Measurements from ENCODE around the gene NOSTRIN. TPM values are rescaled to one million over a fixed set of nuclear protein-coding genes. Genes with fewer than 3 reads are reported as not detected.

The NOSTRIN gene
- total RNA-seq, 4 donors from 2014 or later = 40.0 to 91.6 (median 47.9) TPM

- Histone ChIP-seq H3K36me3 (no peaks in the 10 kb centered on the region), H3K4me1 (no peaks in the 10 kb centered on the region), H3K27me3 (no peaks in the 10 kb centered on the region), H3K9me3 (no peaks in the 10 kb centered on the region), H3K27ac (no peak overlapping the region), H3K4me3 (no peak overlapping the region)
- in situ Hi-C loops (cut with MboI; ENCODE audit: low pct_ligation_motif_present in 1 of 4, low pct_unique_long_range_greater_than_20kb in 1 of 4, low sequenced_read_pairs in 3 of 4) = no loop called here
- no peak for TF ChIP-seq POLR2A (IDR thresholded peaks at IDR 0.05)
- TF ChIP-seq EP300 (IDR thresholded peaks at IDR 0.05; ENCODE audit: low read depth) = no peak
- no peak for TF ChIP-seq POLR2AphosphoS5 (IDR thresholded peaks at IDR 0.05)
- TF ChIP-seq, protein P1, sequence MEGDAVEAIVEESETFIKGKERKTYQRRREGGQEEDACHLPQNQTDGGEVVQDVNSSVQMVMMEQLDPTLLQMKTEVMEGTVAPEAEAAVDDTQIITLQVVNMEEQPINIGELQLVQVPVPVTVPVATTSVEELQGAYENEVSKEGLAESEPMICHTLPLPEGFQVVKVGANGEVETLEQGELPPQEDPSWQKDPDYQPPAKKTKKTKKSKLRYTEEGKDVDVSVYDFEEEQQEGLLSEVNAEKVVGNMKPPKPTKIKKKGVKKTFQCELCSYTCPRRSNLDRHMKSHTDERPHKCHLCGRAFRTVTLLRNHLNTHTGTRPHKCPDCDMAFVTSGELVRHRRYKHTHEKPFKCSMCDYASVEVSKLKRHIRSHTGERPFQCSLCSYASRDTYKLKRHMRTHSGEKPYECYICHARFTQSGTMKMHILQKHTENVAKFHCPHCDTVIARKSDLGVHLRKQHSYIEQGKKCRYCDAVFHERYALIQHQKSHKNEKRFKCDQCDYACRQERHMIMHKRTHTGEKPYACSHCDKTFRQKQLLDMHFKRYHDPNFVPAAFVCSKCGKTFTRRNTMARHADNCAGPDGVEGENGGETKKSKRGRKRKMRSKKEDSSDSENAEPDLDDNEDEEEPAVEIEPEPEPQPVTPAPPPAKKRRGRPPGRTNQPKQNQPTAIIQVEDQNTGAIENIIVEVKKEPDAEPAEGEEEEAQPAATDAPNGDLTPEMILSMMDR (IDR thresholded peaks at IDR 0.05) = no peak
- DNase-seq = no peak
- intact Hi-C loops (cut with DNase I; ENCODE audit: low total_unique reads) = no loop called here
- WGBS, 2 donors (ENCODE audit: low coverage in 1 of 2) = 89 to 91% methylated on average over 6 to 8 of the region's 8 CpGs
Observed at GRCh38 chr2:168821577-168821976, 19.1 kb downstream of the NOSTRIN start.

DNA sequence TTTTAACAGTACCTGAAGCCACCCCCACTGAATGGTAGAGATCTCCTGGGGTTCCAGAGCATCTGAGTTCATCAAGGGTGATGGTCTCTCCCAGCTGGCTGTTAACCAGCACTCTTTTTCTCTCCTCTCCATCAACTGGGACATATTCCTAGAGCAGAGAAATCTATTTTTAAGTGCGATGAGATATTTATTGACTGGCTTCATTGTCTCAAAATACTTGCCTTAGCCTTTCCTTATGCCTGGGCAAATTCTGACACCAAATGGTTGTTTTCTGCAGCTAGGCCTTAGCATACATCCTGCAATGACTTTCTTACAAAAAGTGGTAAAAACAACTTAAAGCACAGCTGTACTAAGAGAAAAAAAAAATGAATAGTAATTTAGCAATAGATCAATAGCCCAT lies 19.6 kb downstream of the NOSTRIN start:
- 57 to 100% methylated on average over 1 of the region's 1 CpG for whole genome bisulfite sequencing, 2 donors (ENCODE audit: low coverage in 1 of 2)
- intact Hi-C loops (cut with DNase I; ENCODE audit: low total_unique reads) (no loop called here), in situ Hi-C loops (cut with MboI; ENCODE audit: low pct_ligation_motif_present in 1 of 4, low pct_unique_long_range_greater_than_20kb in 1 of 4, low sequenced_read_pairs in 3 of 4) (no loop called here)
- no peaks in the 10 kb centered on the region for H3K9me3 ChIP-seq
- H3K4me3 ChIP-seq = no peak overlapping the region
- no peak overlapping the region for H3K27ac ChIP-seq
- no peaks in the 10 kb centered on the region for H3K4me1 ChIP-seq
- no peaks in the 10 kb centered on the region for H3K36me3 ChIP-seq
- TF ChIP-seq POLR2AphosphoS5 (IDR thresholded peaks at IDR 0.05) (no peak), EP300 (IDR thresholded peaks at IDR 0.05; ENCODE audit: low read depth) (no peak), POLR2A (IDR thresholded peaks at IDR 0.05) (no peak)
- TF ChIP-seq, protein P1 (IDR thresholded peaks at IDR 0.05) = no peak
- H3K27me3 ChIP-seq = no peaks in the 10 kb centered on the region
- no peak for DNase-seq

- Histone ChIP-seq H3K4me1 (no peaks in the 10 kb centered on the region), H3K27ac (no peak overlapping the region), H3K27me3 (no peaks in the 10 kb centered on the region), H3K4me3 (no peak overlapping the region), H3K36me3 (no peaks in the 10 kb centered on the region), H3K9me3 (no peaks in the 10 kb centered on the region)
- in situ Hi-C loops (cut with MboI; ENCODE audit: low pct_ligation_motif_present in 1 of 4, low pct_unique_long_range_greater_than_20kb in 1 of 4, low sequenced_read_pairs in 3 of 4) (no loop called here), intact Hi-C loops (cut with DNase I; ENCODE audit: low total_unique reads) (no loop called here)
- no peak for TF ChIP-seq POLR2A (IDR thresholded peaks at IDR 0.05)
- TF ChIP-seq EP300 (IDR thresholded peaks at IDR 0.05; ENCODE audit: low read depth) = no peak
- TF ChIP-seq, protein P1 (IDR thresholded peaks at IDR 0.05) = no peak
- no peak for TF ChIP-seq POLR2AphosphoS5 (IDR thresholded peaks at IDR 0.05)
- DNase-seq = no peak
Observed at GRCh38 chr2:168825126-168825525, 22.7 kb downstream of the NOSTRIN start.

DNA sequence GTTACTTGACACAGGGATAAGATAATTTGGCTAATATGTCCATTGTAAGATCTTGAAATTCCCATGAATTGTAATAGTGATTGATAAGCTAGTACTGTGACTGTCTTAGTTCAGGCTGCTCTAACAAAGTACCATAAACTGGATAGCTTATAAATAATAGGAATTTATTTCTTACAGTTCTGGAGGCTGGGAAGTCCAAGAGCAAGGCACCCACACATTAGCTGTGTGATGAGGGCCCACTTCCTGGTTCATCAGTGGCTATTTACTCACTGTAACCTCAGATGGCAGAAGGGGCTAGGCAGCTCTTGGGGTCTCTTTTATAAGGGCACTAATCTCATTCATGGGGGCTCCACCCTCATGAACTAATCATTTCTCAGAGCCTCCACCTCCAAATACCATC lies 28.5 kb downstream of the NOSTRIN start:
- H3K36me3 ChIP-seq = peaks cover 0 to 12% (median 0%) of the 10 kb centered on the region in 4 donors
- TF ChIP-seq, protein P1 (IDR thresholded peaks at IDR 0.05) = no peak
- no peak for TF ChIP-seq EP300 (IDR thresholded peaks at IDR 0.05; ENCODE audit: low read depth)
- no peak for TF ChIP-seq POLR2A (IDR thresholded peaks at IDR 0.05)
- no peak for TF ChIP-seq POLR2AphosphoS5 (IDR thresholded peaks at IDR 0.05)

More for the DNA sequence above, 28.5 kb downstream of the NOSTRIN start:
- in situ Hi-C loops (cut with MboI; ENCODE audit: low pct_ligation_motif_present in 1 of 4, low pct_unique_long_range_greater_than_20kb in 1 of 4, low sequenced_read_pairs in 3 of 4) (no loop called here), intact Hi-C loops (cut with DNase I; ENCODE audit: low total_unique reads) (no loop called here)
- Histone ChIP-seq H3K27ac (no peak overlapping the region), H3K4me3 (no peak overlapping the region), H3K4me1 (no peaks in the 10 kb centered on the region), H3K27me3 (no peaks in the 10 kb centered on the region), H3K9me3 (no peaks in the 10 kb centered on the region)
- no peak for DNase-seq
